Measurements from ENCODE around the gene SGMS1. TPM values are rescaled to one million over a fixed set of nuclear protein-coding genes. Genes with fewer than 3 reads are reported as not detected.
A peak's percentile ranks its signal among the peaks of the same experiment; 100 is the strongest.

SGMS1 gene
- total and polyA plus RNA-seq, 2 donors (not counting 1 experiment from before 2014, with no cell fraction given): 39.9 to 82.1 TPM

- no peak for DNase-seq (ENCODE audit: low read depth in 2 of 2)
- H3K4me2 ChIP-seq (ENCODE audit: extremely low read depth, insufficient read depth, low read length): no peak overlapping the region
- no peaks in the 10 kb centered on the region for H3K27me3 ChIP-seq (ENCODE audit: control insufficient read depth, insufficient read depth, low read length)
These were observed 329.2 kb downstream of the SGMS1 start for GRCh38 chr10:50294582-50294981.

DNA sequence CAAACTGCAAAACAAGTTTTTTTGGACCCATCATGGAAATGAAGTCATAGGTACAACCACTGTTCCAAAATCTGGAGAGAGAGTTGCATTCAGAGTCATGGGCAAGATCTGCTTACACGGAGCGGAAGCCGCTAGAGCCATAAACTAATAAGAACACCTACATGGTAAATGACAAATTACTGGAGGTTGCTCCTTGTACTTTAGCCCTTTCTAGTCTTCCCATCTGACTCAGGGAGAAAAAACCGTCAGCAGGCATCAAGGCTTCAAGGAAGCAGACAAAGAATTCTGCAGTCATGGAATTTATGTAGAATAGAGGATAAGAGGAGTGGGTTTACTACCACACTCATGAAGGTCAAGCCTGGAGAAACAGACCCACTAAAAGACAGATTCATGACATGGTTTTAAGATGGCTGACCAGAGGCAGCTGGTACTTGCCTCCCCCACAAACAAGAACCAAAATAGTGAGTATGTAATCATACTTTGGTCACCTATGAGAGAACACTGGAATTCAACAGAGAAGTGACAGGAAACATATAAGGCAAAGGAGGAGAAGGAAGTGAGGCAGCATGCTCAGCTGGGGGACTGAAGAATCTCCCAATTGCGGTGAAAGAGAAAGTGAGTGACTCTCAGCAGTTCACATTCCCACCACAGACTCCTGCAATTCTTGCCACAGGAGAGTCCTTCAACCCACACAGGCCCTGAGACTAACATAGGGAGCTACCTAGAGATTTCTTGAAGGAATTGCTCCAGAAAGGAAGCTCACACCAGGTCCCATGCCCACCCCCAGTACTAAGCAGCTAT lies 330.0 kb downstream of the SGMS1 start:
- no peak for DNase-seq (ENCODE audit: low read depth in 2 of 2)
- Histone ChIP-seq H3K9me3 (ENCODE audit: control insufficient read depth, insufficient read depth, low read depth, low read length) (no peaks in the 10 kb centered on the region), H2AFZ (ENCODE audit: low read length) (no peak overlapping the region), H4K20me1 (ENCODE audit: control insufficient read depth, extremely low read depth, insufficient read depth, low read length) (no peaks in the 10 kb centered on the region), H3K79me2 (ENCODE audit: control insufficient read depth, insufficient read depth, low read length) (no peaks in the 10 kb centered on the region), H3K4me3 (replicated peaks in 1 of 4; ENCODE audit: control extremely low read depth in 1 of 4, insufficient read depth in 1 of 4, low read depth in 3 of 4, low read length in 4 of 4) (no peak overlapping the region), H3K27me3 (ENCODE audit: control insufficient read depth, insufficient read depth, low read length) (no peaks in the 10 kb centered on the region), H3K27ac (ENCODE audit: insufficient read depth, low read length) (no peak overlapping the region), H3K36me3 (ENCODE audit: control insufficient read depth, insufficient read depth, low read length) (no peaks in the 10 kb centered on the region), H3K4me1 (ENCODE audit: control insufficient read depth, extremely low read depth, insufficient read depth, low read length) (no peaks in the 10 kb centered on the region), H3K9ac (ENCODE audit: insufficient read depth, low read length) (no peak overlapping the region), H3K4me2 (ENCODE audit: extremely low read depth, insufficient read depth, low read length) (no peak overlapping the region)
- TF ChIP-seq CTCF (conservative IDR thresholded peaks at IDR 0.05 in 1 of 2, IDR thresholded peaks at IDR 0.05 in 1 of 2; ENCODE audit: low read depth in 1 of 2, low read length in 2 of 2) (no peak), EZH2 (IDR thresholded peaks at IDR 0.05; ENCODE audit: low read length, missing control alignments) (no peak)

More at GRCh38 chr10:50294582-50294981, 329.2 kb downstream of the SGMS1 start:
- Histone ChIP-seq H3K9ac (ENCODE audit: insufficient read depth, low read length) (no peak overlapping the region), H3K36me3 (ENCODE audit: control insufficient read depth, insufficient read depth, low read length) (no peaks in the 10 kb centered on the region), H3K4me3 (replicated peaks in 1 of 4; ENCODE audit: control extremely low read depth in 1 of 4, insufficient read depth in 1 of 4, low read depth in 3 of 4, low read length in 4 of 4) (no peak overlapping the region), H3K79me2 (ENCODE audit: control insufficient read depth, insufficient read depth, low read length) (no peaks in the 10 kb centered on the region), H3K4me1 (ENCODE audit: control insufficient read depth, extremely low read depth, insufficient read depth, low read length) (no peaks in the 10 kb centered on the region), H4K20me1 (ENCODE audit: control insufficient read depth, extremely low read depth, insufficient read depth, low read length) (no peaks in the 10 kb centered on the region), H3K27ac (ENCODE audit: insufficient read depth, low read length) (no peak overlapping the region), H3K9me3 (ENCODE audit: control insufficient read depth, insufficient read depth, low read depth, low read length) (no peaks in the 10 kb centered on the region), H2AFZ (ENCODE audit: low read length) (no peak overlapping the region)
- TF ChIP-seq CTCF (conservative IDR thresholded peaks at IDR 0.05 in 1 of 2, IDR thresholded peaks at IDR 0.05 in 1 of 2; ENCODE audit: low read depth in 1 of 2, low read length in 2 of 2) (no peak), EZH2 (IDR thresholded peaks at IDR 0.05; ENCODE audit: low read length, missing control alignments) (no peak)

GRCh38 chr10:50291261-50291850 lies 332.4 kb downstream of the SGMS1 start:
- H3K9me3 ChIP-seq (ENCODE audit: control insufficient read depth, insufficient read depth, low read depth, low read length): no peaks in the 10 kb centered on the region
- peak; percentile 12 to 49 for DNase-seq (ENCODE audit: low read depth in 2 of 2)
- H3K36me3 ChIP-seq (ENCODE audit: control insufficient read depth, insufficient read depth, low read length): no peaks in the 10 kb centered on the region
- H4K20me1 ChIP-seq (ENCODE audit: control insufficient read depth, extremely low read depth, insufficient read depth, low read length): no peaks in the 10 kb centered on the region
- H3K9ac ChIP-seq (ENCODE audit: insufficient read depth, low read length): no peak overlapping the region
- TF ChIP-seq CTCF (conservative IDR thresholded peaks at IDR 0.05 in 1 of 2, IDR thresholded peaks at IDR 0.05 in 1 of 2; ENCODE audit: low read depth in 1 of 2, low read length in 2 of 2) (peak; percentile 52 to 54), EZH2 (IDR thresholded peaks at IDR 0.05; ENCODE audit: low read length, missing control alignments) (no peak)
- H2AFZ ChIP-seq (ENCODE audit: low read length): no peak overlapping the region
- H3K4me1 ChIP-seq (ENCODE audit: control insufficient read depth, extremely low read depth, insufficient read depth, low read length): no peaks in the 10 kb centered on the region
- no peak overlapping the region for H3K27ac ChIP-seq (ENCODE audit: insufficient read depth, low read length)
- no peak overlapping the region for H3K4me2 ChIP-seq (ENCODE audit: extremely low read depth, insufficient read depth, low read length)
- H3K79me2 ChIP-seq (ENCODE audit: control insufficient read depth, insufficient read depth, low read length): no peaks in the 10 kb centered on the region
- no peak overlapping the region for H3K4me3 ChIP-seq (replicated peaks in 1 of 4; ENCODE audit: control extremely low read depth in 1 of 4, insufficient read depth in 1 of 4, low read depth in 3 of 4, low read length in 4 of 4)
- H3K27me3 ChIP-seq (ENCODE audit: control insufficient read depth, insufficient read depth, low read length): no peaks in the 10 kb centered on the region
